Thyroid gland (tissue), 4 donors: Measurements from ENCODE around the gene KYAT1.

Experiments
- CTCF ChIP-seq, 6 experiments: fragments of 200-600 bp in 3 of 6; fragments of 450-650 bp in 3 of 6; sonication (generic) in 3 of 6; IDR thresholded peaks; one replicate each; pipeline ENCODE4 v1.5.1; 2016 to 2019; ENCODE audit warnings: antibody characterized with exemption in 6 of 6, mild to moderate bottlenecking in 2 of 6, inconsistent platforms in 1 of 6, moderate library complexity in 1 of 6
- POLR2A ChIP-seq, 2 donors: fragments of 450-650 bp; IDR thresholded peaks; one replicate each; pipeline ENCODE4 v1.6.1; 2017; ENCODE audit warnings: antibody characterized with exemption in 2 of 2, mild to moderate bottlenecking in 2 of 2, moderate library complexity in 1 of 2

- TF ChIP-seq CTCF (IDR thresholded peaks at IDR 0.05) (no peak), POLR2A (IDR thresholded peaks at IDR 0.05) (no peak)
These were observed 4.6 kb upstream of the KYAT1 start for GRCh38 chr9:128886211-128886891.
